Stimulated activated CD4-positive, alpha-beta T cell treated with anti-CD3 and anti-CD28 coated beads, Interleukin-12 subunit alpha, Interleukin-12 subunit beta, amount 100 ng/mL, for 24 hours (primary cell): ENCODE measurements around the gene BCAS3.
"Not testable (repeated sequence)": the region's sequence is repeated elsewhere in the genome, so short reads cannot be mapped to it uniquely, and the experiment has no call there.

Source experiments
- DNase-seq, 2 experiments: peaks; one replicate each; pipeline ENCODE4 v3.0.0-alpha.2; 2020; ENCODE audit warnings: low read depth in 2 of 2

BCAS3 gene

GRCh38 chr17:61002316-61002736, 324.7 kb downstream of the BCAS3 start:
- no peak for DNase-seq

DNA sequence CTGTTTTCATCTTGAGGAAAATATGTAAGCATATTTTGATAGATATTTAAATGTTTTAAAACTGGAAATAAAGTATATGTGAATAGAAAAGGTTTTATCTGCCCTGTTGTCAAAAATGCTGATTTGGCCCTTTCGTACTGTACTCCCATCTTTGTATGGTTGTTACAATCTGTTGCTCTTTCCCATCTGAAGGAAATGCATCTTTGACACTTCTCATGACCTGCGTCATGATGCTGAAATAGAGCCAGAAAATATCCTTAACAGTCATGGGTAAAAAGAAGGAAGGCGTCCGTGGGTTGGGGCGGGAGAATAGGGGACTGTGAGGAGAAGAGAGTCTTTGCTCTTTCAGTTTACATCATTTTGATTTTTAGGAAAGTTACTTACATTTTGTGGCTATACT, 327.7 kb downstream of the BCAS3 start:
- no peak for DNase-seq

DNA sequence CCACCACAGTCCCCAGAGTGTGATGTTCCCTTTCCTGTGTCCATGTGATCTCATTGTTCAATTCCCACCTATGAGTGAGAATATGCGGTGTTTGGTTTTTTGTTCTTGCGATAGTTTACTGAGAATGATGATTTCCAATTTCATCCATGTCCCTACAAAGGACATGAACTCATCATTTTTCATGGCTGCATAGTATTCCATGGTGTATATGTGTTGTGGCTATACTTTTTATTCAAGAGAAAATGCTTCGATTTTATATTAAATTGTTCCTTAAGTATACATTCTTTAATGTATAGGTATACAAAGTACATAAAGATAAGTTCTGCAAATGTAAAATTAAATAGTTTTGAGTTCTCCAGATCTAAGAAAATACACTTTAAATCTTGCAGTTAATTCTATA, 328.3 kb downstream of the BCAS3 start:
- DNase-seq: not testable (repeated sequence)

DNA sequence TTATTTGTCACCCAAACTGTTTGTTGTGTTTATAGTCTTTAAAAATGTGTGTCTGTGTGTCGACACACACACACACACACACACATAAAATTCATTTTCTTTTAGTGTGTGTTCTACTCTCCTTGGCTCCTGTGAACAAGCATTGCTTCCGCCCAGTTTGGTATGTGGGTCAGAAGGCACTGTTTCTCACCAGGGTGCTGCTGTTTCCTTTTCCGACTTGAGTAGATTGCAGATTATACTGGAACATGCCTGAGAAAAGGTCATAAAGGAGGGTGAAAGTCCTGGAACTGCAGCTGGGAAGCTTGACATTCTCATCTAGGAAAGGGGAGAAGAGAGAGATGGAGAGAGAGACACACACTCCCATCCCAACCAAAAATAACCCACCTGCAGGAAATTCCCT, 330.3 kb downstream of the BCAS3 start:
- DNase-seq: no peak

DNA sequence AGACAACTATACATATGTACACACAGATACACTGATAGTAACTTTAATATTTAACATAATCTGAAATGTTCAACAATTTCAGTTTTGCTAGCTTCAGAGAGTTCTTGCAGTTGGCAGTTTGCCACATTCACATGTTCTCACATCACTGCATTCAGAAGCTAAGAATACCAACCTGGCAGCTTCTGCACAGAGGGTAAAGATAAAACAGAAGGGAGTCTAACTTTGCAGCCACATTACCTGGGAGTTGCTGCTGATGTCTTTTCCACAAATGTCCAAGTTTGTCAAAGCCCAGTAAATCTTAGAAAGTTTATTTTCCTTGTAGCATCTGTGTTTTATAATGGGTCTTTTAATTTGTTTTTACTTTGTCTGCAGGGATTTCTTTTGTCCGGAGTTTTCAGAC, 332.0 kb downstream of the BCAS3 start:
- no peak for DNase-seq

DNA sequence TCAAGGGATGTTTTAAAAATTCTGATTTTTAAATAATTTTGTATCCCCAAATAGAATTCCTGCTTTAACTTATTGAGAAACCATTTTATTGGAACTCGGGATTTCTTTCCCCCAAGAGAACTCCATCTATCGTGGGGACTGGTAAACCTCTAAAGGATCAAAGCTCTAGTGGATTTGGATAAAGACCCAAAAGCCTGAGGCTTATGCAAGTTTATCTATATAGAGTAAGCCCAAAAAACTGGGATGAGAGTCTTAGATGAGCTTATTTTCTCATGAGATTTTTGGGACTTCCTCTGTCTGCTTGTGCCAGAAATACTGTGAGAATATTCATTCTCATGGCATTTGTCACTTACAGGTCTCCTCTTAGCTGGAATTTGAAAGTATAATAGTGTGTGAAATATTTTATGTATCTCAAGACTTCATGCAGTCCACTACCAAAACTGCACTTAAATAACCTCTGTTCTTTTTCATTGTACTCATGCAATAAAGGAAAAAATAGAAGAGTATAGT, 333.1 kb downstream of the BCAS3 start:
- DNase-seq: no peak

- DNase-seq: no peak
Observed at GRCh38 chr17:61011251-61011650, 333.6 kb downstream of the BCAS3 start.

- no peak for DNase-seq
Observed at GRCh38 chr17:61015966-61016365, 338.3 kb downstream of the BCAS3 start.

GRCh38 chr17:61017317-61018006, 339.8 kb downstream of the BCAS3 start:
- no peak for DNase-seq

DNA sequence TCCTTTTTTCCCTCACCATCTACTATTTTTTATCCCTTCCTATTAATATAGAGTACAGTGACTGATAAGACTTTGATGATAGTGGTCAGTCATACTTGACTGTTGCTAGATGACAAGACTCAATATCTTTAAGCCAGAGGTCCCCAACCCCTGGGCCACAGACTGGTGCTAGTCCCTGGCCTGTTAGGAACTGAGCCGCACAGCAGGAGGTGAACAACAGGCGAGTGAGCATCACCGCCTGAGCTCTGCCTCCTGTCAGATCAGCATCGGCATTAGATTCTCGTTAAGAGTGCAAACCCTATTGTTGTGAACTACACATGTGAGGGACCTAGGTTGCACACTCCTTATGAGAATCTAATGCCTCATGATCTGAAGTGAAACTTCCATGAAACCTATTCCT, 341.3 kb downstream of the BCAS3 start:
- no peak for DNase-seq

DNA sequence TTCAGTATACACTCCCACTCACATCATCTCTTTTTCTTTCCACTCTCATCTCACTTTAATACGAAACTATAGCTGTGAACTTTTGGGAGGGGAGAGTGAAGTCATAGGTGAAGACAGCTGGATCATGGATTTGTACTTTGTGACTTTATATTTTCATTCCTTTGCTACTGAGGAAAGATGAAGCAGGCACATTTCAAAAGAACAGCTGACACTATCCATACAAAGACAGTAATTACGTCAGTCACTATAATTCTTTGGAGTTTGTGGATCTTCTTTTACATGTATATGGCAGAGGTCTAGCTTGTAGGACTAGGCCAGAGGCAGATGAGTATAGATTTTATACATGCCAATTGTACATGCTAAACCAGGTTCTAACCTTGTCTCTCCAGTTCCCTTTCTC, 346.3 kb downstream of the BCAS3 start:
- DNase-seq: no peak

- no peak for DNase-seq
Observed at GRCh38 chr17:61026818-61027217, 349.2 kb downstream of the BCAS3 start.

DNA sequence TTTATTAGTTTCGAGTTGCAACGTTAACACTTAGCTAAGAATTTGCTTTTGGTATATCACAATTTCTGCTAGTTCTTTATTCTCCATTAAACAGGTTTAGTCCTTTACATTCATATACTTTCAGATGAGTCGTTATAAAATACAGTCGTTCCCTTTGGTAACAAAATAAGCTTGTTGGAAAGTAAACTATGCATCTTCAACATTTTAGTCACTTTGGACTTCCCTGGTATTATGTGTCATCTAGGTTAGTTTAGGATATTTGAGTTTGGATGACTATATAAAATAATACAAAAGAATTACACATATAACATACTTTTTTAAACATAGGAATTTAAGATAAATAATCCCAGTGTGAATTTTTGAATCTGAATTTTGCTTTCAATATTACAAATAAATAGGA, 351.5 kb downstream of the BCAS3 start:
- no peak for DNase-seq

DNA sequence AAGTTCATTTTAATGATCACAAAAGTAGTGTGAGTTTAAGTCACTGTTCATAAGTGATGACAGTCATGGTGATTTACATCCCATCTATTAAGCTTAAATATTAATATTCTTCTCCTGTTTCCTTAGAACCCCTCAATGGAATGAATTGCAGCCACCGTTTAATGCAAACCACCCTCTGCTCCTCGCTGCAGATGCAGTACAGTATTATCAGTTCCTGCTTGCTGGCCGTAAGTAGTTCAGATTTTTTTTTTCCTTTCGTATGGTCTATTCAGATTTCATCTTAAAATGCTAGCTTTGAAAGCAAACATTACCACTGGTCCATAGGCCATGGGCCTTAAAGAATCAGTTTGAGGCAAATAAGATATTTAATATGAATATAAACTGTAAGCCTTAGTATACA, 363.0 kb downstream of the BCAS3 start:
- no peak for DNase-seq

- not testable (repeated sequence) for DNase-seq
Observed at GRCh38 chr17:61042348-61042747, 364.7 kb downstream of the BCAS3 start.

DNA sequence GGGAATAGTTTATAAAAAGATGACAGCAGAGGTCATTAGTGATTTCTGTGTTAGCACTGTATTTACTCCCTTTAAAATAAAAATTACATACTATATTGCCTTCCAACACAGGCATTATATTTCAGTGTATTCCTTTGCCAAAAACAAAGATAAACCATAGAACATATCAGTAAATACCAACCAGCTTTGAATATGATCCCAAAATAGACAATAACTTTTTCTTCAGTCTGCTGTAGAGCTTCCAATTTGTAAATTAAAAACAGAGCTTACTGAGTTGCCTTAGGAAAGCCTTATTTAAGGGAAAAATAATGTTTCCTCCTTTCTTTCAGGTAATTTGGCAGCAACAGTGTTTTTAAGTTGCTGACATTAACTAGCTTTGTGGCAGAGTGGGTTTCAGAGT, 369.9 kb downstream of the BCAS3 start:
- no peak for DNase-seq

GRCh38 chr17:61048376-61049106, 370.9 kb downstream of the BCAS3 start:
- DNase-seq: no peak

DNA sequence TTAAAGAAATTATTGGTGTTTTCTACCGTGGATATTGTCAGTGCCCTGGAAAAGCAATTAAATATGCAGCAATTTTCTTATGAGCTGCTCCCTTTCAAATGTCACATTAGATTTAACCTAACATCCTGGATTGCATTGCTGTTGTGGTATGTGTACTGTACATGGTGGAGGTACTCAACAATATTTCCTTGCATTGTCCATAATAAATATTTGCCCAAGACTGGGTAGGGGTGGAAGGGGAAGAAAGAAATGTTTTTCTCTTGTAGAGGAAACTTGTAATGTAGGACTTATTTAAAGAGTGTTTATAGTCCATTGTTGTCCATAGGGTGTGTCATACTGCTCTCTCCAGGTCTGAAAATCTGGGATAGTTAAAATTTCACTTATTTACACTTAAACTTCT, 375.8 kb downstream of the BCAS3 start:
- DNase-seq: no peak

DNA sequence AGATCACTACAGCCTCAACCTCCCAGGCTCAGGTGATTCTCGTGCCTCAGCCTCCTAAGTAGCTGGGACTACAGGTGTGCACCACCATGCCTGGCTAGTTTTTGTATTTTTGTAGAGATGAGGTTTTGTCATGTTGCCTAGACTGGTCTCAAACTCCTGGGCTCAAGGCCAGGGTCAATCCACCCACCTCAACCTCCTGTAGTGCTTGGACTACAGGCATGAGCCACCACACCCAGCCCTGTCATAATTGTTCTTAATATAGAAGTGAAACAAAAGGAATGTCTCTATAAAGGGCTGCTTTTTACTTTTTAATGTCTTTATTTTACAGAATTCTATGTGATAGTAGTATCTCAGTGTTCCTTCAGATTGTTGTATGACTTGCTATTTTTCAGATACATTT, 376.8 kb downstream of the BCAS3 start:
- DNase-seq: no peak

DNA sequence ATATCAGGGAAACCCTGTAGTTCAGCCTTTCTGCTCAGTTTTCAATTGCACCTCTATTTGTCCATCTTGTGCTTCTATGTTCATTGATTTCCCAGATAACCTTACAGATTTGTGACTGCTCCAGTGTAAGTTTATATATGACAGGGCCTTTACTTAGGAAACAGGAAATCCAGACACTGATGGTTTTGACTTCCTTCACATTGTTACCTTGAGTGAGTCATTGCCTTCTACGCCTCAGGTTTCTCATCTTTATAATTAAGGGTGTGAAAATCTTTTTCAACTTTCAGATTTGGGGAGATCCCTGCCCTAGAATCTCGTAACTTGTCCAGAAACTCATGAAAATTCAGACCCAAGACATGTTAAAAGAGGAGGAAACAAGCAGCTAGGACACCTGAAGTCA, 379.6 kb downstream of the BCAS3 start:
- no peak for DNase-seq

GRCh38 chr17:61058066-61058465, 380.4 kb downstream of the BCAS3 start:
- no peak for DNase-seq

DNA sequence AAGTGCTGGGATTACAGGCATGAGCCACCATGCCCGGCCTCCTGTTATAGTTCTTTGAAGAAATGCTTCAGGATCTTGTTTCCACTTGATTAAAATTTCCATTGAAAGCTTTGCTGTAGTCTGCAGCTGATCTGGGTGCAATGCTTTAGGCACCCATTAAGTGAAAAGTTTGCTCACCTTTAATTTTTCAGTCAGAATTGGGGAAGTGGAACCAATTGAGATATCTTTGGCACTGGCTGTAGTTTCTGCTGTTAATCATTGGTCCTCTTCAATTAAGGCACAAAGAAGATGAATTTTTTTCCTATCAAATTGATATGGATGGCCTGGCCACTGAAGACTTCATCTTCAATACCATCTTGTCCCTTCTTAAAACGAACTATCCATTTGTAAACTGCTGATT, 385.9 kb downstream of the BCAS3 start:
- DNase-seq: no peak
